ENCODE data around the gene PALB2.
A peak's percentile ranks its signal among the peaks of the same experiment; 100 is the strongest.

Gene PALB2

GRCh38 chr16:23640931-23641765, at the start of gene PALB2, which contains the start of gene DCTN5:
PALB2 (minus strand) TSS chr16:23641310; CDS start chr16:23641157, 153 bp downstream.
DCTN5 (plus strand) TSS chr16:23641466; CDS start chr16:23641543, 77 bp downstream.
- peaks cover 23% of the 10 kb centered on the region for H3K36me3 Mint-ChIP-seq (ENCODE audit: low read depth)
- no peak for TF ChIP-seq CTCF (IDR thresholded peaks at IDR 0.05; ENCODE audit: unreplicated experiment in 3 of 3)
- no peaks in the 10 kb centered on the region for H3K9me3 Mint-ChIP-seq

DNA sequence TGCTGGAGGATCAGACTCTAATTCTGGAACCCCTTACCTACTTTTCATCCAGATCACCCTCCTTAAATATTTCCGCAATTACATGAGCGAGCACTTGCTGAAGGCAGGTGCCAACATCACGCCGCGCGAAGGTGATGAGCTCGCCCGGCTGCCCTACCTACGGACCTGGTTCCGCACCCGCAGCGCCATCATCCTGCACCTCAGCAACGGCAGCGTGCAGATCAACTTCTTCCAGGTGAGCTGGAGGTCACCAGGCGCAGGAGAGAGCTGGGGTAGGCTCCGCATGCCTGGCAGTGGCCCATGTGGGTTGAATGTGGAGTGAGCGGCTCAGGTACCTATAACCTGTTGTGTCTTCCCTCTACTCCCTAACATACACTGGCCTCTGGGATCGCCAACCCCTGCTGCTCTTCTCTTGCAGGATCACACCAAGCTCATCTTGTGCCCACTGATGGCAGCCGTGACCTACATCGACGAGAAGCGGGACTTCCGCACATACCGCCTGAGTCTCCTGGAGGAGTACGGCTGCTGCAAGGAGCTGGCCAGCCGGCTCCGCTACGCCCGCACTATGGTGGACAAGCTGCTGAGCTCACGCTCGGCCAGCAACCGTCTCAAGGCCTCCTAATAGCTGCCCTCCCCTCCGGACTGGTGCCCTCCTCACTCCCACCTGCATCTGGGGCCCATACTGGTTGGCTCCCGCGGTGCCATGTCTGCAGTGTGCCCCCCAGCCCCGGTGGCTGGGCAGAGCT, 48.5 kb upstream of the PALB2 start:
- H3K27ac Mint-ChIP-seq, result no peak overlapping the region
- H3K4me1 Mint-ChIP-seq, result no peaks in the 10 kb centered on the region
- no peaks in the 10 kb centered on the region for H3K27me3 Mint-ChIP-seq (ENCODE audit: low read depth)
- H3K4me3 Mint-ChIP-seq, result no peak overlapping the region
- peaks cover 45% of the 10 kb centered on the region for H3K36me3 Mint-ChIP-seq (ENCODE audit: low read depth)
- no peak for TF ChIP-seq CTCF (IDR thresholded peaks at IDR 0.05; ENCODE audit: unreplicated experiment in 3 of 3)
- H3K9me3 Mint-ChIP-seq, result no peaks in the 10 kb centered on the region

More at GRCh38 chr16:23640931-23641765, at the start of gene PALB2, which contains the start of gene DCTN5:
- Mint-ChIP-seq H3K4me3 (peak within 1 kb of the TSS; percentile 99 to 100 (median 99)), H3K27me3 (ENCODE audit: low read depth) (no peaks in the 10 kb centered on the region), H3K4me1 (peaks cover 25% of the 10 kb centered on the region), H3K27ac (peak within 1 kb of the TSS; percentile 93 to 100 (median 99))

GRCh38 chr16:23687034-23687808, 46.1 kb upstream of the PALB2 start:
- H3K9me3 Mint-ChIP-seq, result no peaks in the 10 kb centered on the region
- peaks cover 57% of the 10 kb centered on the region for H3K36me3 Mint-ChIP-seq (ENCODE audit: low read depth)
- no peak overlapping the region for H3K27ac Mint-ChIP-seq
- TF ChIP-seq CTCF (IDR thresholded peaks at IDR 0.05; ENCODE audit: unreplicated experiment in 3 of 3), result no peak
- no peak overlapping the region for H3K4me3 Mint-ChIP-seq
- H3K27me3 Mint-ChIP-seq (ENCODE audit: low read depth), result no peaks in the 10 kb centered on the region
- H3K4me1 Mint-ChIP-seq, result no peaks in the 10 kb centered on the region

DNA sequence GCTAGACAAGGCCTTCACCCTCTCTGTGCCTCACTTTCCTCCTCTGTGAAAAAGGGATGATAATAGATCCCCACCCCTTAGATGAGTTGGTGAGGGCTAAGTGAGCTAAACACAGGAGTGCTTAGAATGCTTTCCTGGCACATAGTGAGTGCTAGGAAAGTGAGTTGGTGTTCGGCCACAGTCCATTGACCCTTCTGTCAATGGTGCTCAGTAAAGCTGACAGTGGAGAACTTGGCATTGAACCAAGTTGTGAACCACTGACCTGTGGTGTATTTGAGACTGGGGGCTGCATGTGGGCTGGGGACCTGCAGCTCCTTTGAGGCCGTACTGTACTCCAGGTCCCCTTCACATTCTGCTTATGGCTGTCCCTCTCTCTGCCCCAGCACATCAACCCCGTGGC, 42.4 kb upstream of the PALB2 start:
- Mint-ChIP-seq H3K36me3 (ENCODE audit: low read depth) (peaks cover 54% of the 10 kb centered on the region), H3K27ac (no peak overlapping the region), H3K4me3 (no peak overlapping the region), H3K9me3 (no peaks in the 10 kb centered on the region), H3K4me1 (peaks cover 22% of the 10 kb centered on the region), H3K27me3 (ENCODE audit: low read depth) (no peaks in the 10 kb centered on the region)
- TF ChIP-seq CTCF (IDR thresholded peaks at IDR 0.05; ENCODE audit: unreplicated experiment in 3 of 3), result no peak

DNA sequence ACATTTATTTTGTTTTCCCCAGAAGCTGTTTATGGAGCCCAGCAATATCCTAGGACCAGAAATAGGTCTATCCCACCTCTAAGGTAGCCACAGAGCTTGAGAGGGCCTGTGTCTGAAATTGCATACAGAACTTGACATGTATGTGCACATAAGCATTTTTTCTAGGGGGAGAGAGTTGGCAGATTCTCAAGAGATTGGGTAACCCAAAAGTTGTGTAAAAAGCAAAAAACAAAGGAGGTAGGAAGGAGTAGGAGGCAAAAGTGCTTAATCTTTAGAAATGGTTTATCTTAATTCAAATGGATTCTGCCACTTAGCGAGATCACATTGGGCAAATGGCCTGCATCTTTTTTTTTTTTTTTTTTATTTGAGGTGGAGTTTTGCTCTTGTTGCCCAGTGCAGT, 41.1 kb upstream of the PALB2 start:
- H3K27ac Mint-ChIP-seq, result no peak overlapping the region
- H3K9me3 Mint-ChIP-seq, result no peaks in the 10 kb centered on the region
- TF ChIP-seq CTCF (IDR thresholded peaks at IDR 0.05; ENCODE audit: unreplicated experiment in 3 of 3), result no peak
- no peaks in the 10 kb centered on the region for H3K27me3 Mint-ChIP-seq (ENCODE audit: low read depth)
- H3K36me3 Mint-ChIP-seq (ENCODE audit: low read depth), result peaks cover 41% of the 10 kb centered on the region
- no peak overlapping the region for H3K4me3 Mint-ChIP-seq
- peaks cover 22% of the 10 kb centered on the region for H3K4me1 Mint-ChIP-seq
